GM23338 (cell line): ENCODE results near the gene HTRA2. TPM values are rescaled to one million over a fixed set of nuclear protein-coding genes. Genes with fewer than 3 reads are reported as not detected.

Experiments
- ATAC-seq: fragments of 200-7000 bp; cut with Tn5 transposase; 3 replicates; pipeline ENCODE4 v1.9.1; 2020
- DNase-seq: peaks from one replicate; pipeline ENCODE4 v3.0.0-alpha.2; 2015; ENCODE audit warnings: low spot score
- H2AFZ ChIP-seq: fragments of 200-600 bp; sonication (generic); 2 replicates; pipeline ENCODE4 v1.8.0; 2016; ENCODE audit warnings: antibody characterized with exemption, mild to moderate bottlenecking, moderate library complexity
- H3F3A ChIP-seq: fragments of 200-600 bp; sonication (generic); replicated peaks from 2 replicates; pipeline ENCODE4 v1.8.0; 2017; ENCODE audit warnings: antibody characterized with exemption, mixed run types, low read depth
- H3K27ac ChIP-seq: fragments of 200-600 bp; sonication (generic); 2 replicates; pipeline ENCODE4 v1.6.1; 2016; ENCODE audit warnings: low read depth
- H3K27me3 ChIP-seq: fragments of 200-600 bp; sonication (generic); 2 replicates; pipeline ENCODE4 v1.8.0; 2016; ENCODE audit warnings: mild to moderate bottlenecking, mixed run types, moderate library complexity; ENCODE audit not compliant: insufficient read depth
- H3K36me3 ChIP-seq: fragments of 200-600 bp; sonication (generic); 2 replicates; pipeline ENCODE4 v1.8.0; 2016; ENCODE audit warnings: mild to moderate bottlenecking; ENCODE audit not compliant: insufficient read depth
- H3K4me1 ChIP-seq: fragments of 200-600 bp; sonication (generic); 2 replicates; pipeline ENCODE4 v1.8.0; 2016; ENCODE audit warnings: mild to moderate bottlenecking, moderate library complexity; ENCODE audit not compliant: insufficient read depth
- H3K4me2 ChIP-seq: fragments of 200-600 bp; sonication (generic); 2 replicates; pipeline ENCODE4 v1.7.1; 2017; ENCODE audit warnings: mixed run types
- H3K4me3 ChIP-seq: fragments of 200-600 bp; sonication (generic); 2 replicates; pipeline ENCODE4 v1.6.1; 2016; ENCODE audit warnings: mixed run types
- H3K79me2 ChIP-seq: fragments of 200-600 bp; sonication (generic); replicated peaks from 2 replicates; pipeline ENCODE4 v1.8.0; 2017; ENCODE audit warnings: mild to moderate bottlenecking; ENCODE audit not compliant: insufficient read depth
- H3K9me2 ChIP-seq: fragments of 200-600 bp; sonication (generic); 2 replicates; pipeline ENCODE4 v1.8.0; 2017; ENCODE audit not compliant: insufficient read depth
- H4K20me1 ChIP-seq: fragments of 200-600 bp; sonication (generic); replicated peaks from 2 replicates; pipeline ENCODE4 v1.8.0; 2017; ENCODE audit warnings: mild to moderate bottlenecking; ENCODE audit not compliant: insufficient read depth
- H3K27ac Mint-ChIP-seq: 2 replicates; pipeline ENCODE4 v1.8.0; 2020; ENCODE audit warnings: inconsistent platforms, mild to moderate bottlenecking, moderate library complexity, mixed read lengths
- H3K27me3 Mint-ChIP-seq: 3 replicates; pipeline ENCODE4 v1.8.0; 2022; ENCODE audit warnings: low read depth, mild to moderate bottlenecking, moderate library complexity, mixed read lengths, inconsistent platforms; ENCODE audit not compliant: insufficient read depth, poor library complexity
- H3K36me3 Mint-ChIP-seq: 3 replicates; pipeline ENCODE4 v1.8.0; 2021; ENCODE audit warnings: low read depth, mild to moderate bottlenecking, inconsistent platforms, moderate library complexity, mixed read lengths
- H3K4me1 Mint-ChIP-seq: 3 replicates; pipeline ENCODE4 v1.8.0; 2020; ENCODE audit warnings: mild to moderate bottlenecking, inconsistent platforms, mixed read lengths
- H3K4me3 Mint-ChIP-seq: 3 replicates; pipeline ENCODE4 v1.8.0; 2021; ENCODE audit warnings: moderate library complexity, mild to moderate bottlenecking, inconsistent platforms, mixed read lengths
- H3K9me3 Mint-ChIP-seq: 3 replicates; pipeline ENCODE4 v1.8.0; 2020; ENCODE audit warnings: moderate library complexity, mild to moderate bottlenecking, inconsistent platforms, mixed read lengths
- CREB1 ChIP-seq: fragments of 250-450 bp; sonication (Bioruptor Pico); IDR thresholded peaks from 2 replicates; pipeline ENCODE4 v1.5.0; 2020; ENCODE audit warnings: low read depth, mild to moderate bottlenecking, moderate library complexity
- EZH2 ChIP-seq: fragments of 200-600 bp; sonication (generic); IDR thresholded peaks from one replicate; pipeline ENCODE4 v1.8.0; 2017; ENCODE audit warnings: antibody characterized with exemption, mild to moderate bottlenecking, low read depth; ENCODE audit not compliant: unreplicated experiment
- EZH2phosphoT487 ChIP-seq: fragments of 200-600 bp; sonication (generic); IDR thresholded peaks from one replicate; pipeline ENCODE4 v1.8.1; 2018; ENCODE audit warnings: antibody characterized with exemption; ENCODE audit not compliant: unreplicated experiment
- NANOG ChIP-seq: IDR thresholded peaks from 2 replicates; pipeline ENCODE4 v1.6.1; 2016; ENCODE audit warnings: antibody characterized with exemption, borderline replicate concordance
- ZNF114 ChIP-seq: fragments of 250-450 bp; sonication (Bioruptor Pico); IDR thresholded peaks from 2 replicates; pipeline ENCODE4 v1.5.0; 2020; ENCODE audit warnings: mild to moderate bottlenecking, moderate library complexity
- ZNF462 ChIP-seq: fragments of 250-450 bp; sonication (Bioruptor Pico); IDR thresholded peaks from 2 replicates; pipeline ENCODE4 v1.5.0; 2020; ENCODE audit warnings: mild to moderate bottlenecking, moderate library complexity
- polyA plus RNA-seq: library from polyadenylated mRNA; unstranded; fragments of >200 nt; fragmentation: Nextera tagmentation; extraction: Ambion mirVana; gene quantifications from 2 replicates; pipeline ENCODE4 v1.2.1, GENCODE V29; 2016
- total RNA-seq: library from RNA; depleted of rRNA; stranded (reverse); fragments of >200 nt; shearing (Covaris generic); gene quantifications from 2 replicates; pipeline ENCODE4 v1.2.3, GENCODE V29; 2014

The HTRA2 gene
- total and polyA plus RNA-seq, 2 experiments from 2014 or later = 17.8 to 19.7 TPM

- TF ChIP-seq ZNF462 = no peak
- no peak for TF ChIP-seq NANOG
- 0 out of 2 replicates have a peak, but pooled peaks have one; percentile 49 for TF ChIP-seq CREB1 (CRISPR knock-in tag)
Measured at GRCh38 chr2:74507145-74507925, 22.4 kb upstream of the HTRA2 start, which contains the start of gene PCGF1 (continued).

- Histone ChIP-seq H4K20me1 (peaks cover 3% of the 10 kb centered on the region), H3K27me3 (peaks cover 92% of the 10 kb centered on the region), H3K36me3 (peaks cover 7% of the 10 kb centered on the region; the same call in 1 of the 2 replicates), H3K4me1 (peaks cover 20% of the 10 kb centered on the region), H3K4me2 (peak overlapping the region; percentile 86), H3K4me3 (peak overlapping the region; percentile 79), H3K79me2 (peaks cover 8% of the 10 kb centered on the region), H3K9me2 (no peaks in the 10 kb centered on the region), H3K27ac (peak overlapping the region; percentile 78), H2AFZ (peak overlapping the region; percentile 83), H3F3A (peaks cover 9% of the 10 kb centered on the region)
- DNase-seq (peak; percentile 69), ATAC-seq (peak; percentile 54)
- H3K36me3 Mint-ChIP-seq = peaks cover 28% of the 10 kb centered on the region
- H3K27me3 Mint-ChIP-seq = peaks cover 96% of the 10 kb centered on the region
- H3K9me3 Mint-ChIP-seq = peaks cover 10% of the 10 kb centered on the region
- H3K4me1 Mint-ChIP-seq = peaks cover 30% of the 10 kb centered on the region
- peak overlapping the region; percentile 99 for H3K27ac Mint-ChIP-seq
- peak overlapping the region; percentile 98 for H3K4me3 Mint-ChIP-seq
- TF ChIP-seq NANOG (no peak), ZNF462 (no peak), ZNF114 (CRISPR knock-in tag) (no peak), EZH2phosphoT487 (no peak), EZH2 (no peak)
Measured at GRCh38 chr2:74507926-74508520, 21.7 kb upstream of the HTRA2 start.
